Measurements from ENCODE around the gene RPS25.
A peak's percentile ranks its signal among the peaks of the same experiment; 100 is the strongest.
"Not testable (repeated sequence)": the region's sequence is repeated elsewhere in the genome, so short reads cannot be mapped to it uniquely, and the experiment has no call there.

Gene RPS25

GRCh38 chr11:118996926-118997626 lies 21.1 kb downstream of the RPS25 start:
- TF ChIP-seq CTCF (IDR thresholded peaks at IDR 0.05; ENCODE audit: extremely low read depth, missing control alignments): no peak
- DNase-seq (ENCODE audit: low spot score): peak; percentile 76

- DNase-seq (ENCODE audit: low spot score): not testable (repeated sequence)
These were observed 26.6 kb downstream of the RPS25 start for GRCh38 chr11:118991486-118992038.

- TF ChIP-seq CTCF (IDR thresholded peaks at IDR 0.05; ENCODE audit: extremely low read depth, missing control alignments): no peak
- DNase-seq (ENCODE audit: low spot score): no peak
These were observed 29.9 kb downstream of the RPS25 start for GRCh38 chr11:118988280-118988679.

- TF ChIP-seq CTCF (IDR thresholded peaks at IDR 0.05; ENCODE audit: extremely low read depth, missing control alignments): no peak
- DNase-seq (ENCODE audit: low spot score): peak; percentile 8
These were observed 33.3 kb downstream of the RPS25 start for GRCh38 chr11:118984825-118985224.

- DNase-seq (ENCODE audit: low spot score): not testable (repeated sequence)
These were observed 33.8 kb downstream of the RPS25 start for GRCh38 chr11:118984337-118984736.

GRCh38 chr11:118980191-118980881 lies 37.8 kb downstream of the RPS25 start:
- TF ChIP-seq CTCF (IDR thresholded peaks at IDR 0.05; ENCODE audit: extremely low read depth, missing control alignments): no peak
- peak; percentile 20 for DNase-seq (ENCODE audit: low spot score)

GRCh38 chr11:118979434-118979833 lies 38.7 kb downstream of the RPS25 start:
- TF ChIP-seq CTCF (IDR thresholded peaks at IDR 0.05; ENCODE audit: extremely low read depth, missing control alignments): no peak
- peak; percentile 15 for DNase-seq (ENCODE audit: low spot score)

GRCh38 chr11:118975771-118976709 lies 42.1 kb downstream of the RPS25 start:
- DNase-seq (ENCODE audit: low spot score): no peak
- TF ChIP-seq CTCF (IDR thresholded peaks at IDR 0.05; ENCODE audit: extremely low read depth, missing control alignments): no peak
